Measurements from ENCODE around the gene YIPF6. TPM values are rescaled to one million over a fixed set of nuclear protein-coding genes. Genes with fewer than 3 reads are reported as not detected.

The YIPF6 gene
- total and polyA plus RNA-seq, 4 donors = 10.3 to 46.3 (median 31.2) TPM

- WGBS, 2 donors = 77 to 88% methylated on average over 2 of the region's 2 CpGs
- no peaks in the 10 kb centered on the region for H3K4me1 ChIP-seq (ENCODE audit: control insufficient read depth in 5 of 5, insufficient read depth in 5 of 5, low read length in 5 of 5)
- H3K36me3 ChIP-seq (ENCODE audit: control insufficient read depth in 4 of 4, insufficient read depth in 4 of 4, low read length in 4 of 4) = no peaks in the 10 kb centered on the region
- H3K27ac ChIP-seq (ENCODE audit: low read depth in 1 of 2, low read length in 1 of 2) = no peak overlapping the region
- no peak overlapping the region for H3K9ac ChIP-seq (ENCODE audit: insufficient read depth in 1 of 2, low read length in 2 of 2)
- no peak for TF ChIP-seq CTCF (IDR thresholded peaks at IDR 0.05; ENCODE audit: control extremely low read depth, extremely low read depth)
- no peak overlapping the region for H3K4me3 ChIP-seq
- no peak for DNase-seq
- no peak for ATAC-seq (ENCODE audit: insufficient read depth, low FRiP score)
- peaks cover 0 to 4% (median 0%) of the 10 kb centered on the region in 4 donors for H3K9me3 ChIP-seq (ENCODE audit: control insufficient read depth in 4 of 4, insufficient read depth in 3 of 4, low read length in 3 of 4)
- peaks cover 0 to 4% (median 0%) of the 10 kb centered on the region in 3 donors for H3K27me3 ChIP-seq (ENCODE audit: control insufficient read depth in 3 of 3, insufficient read depth in 3 of 3, low read length in 2 of 3)
Observed at GRCh38 chrX:68584221-68584620, 85.4 kb downstream of the YIPF6 start.

Small RNA genes within 50 kb of the gene (small RNA-seq; reads per million reads assigned to genes)
- gene RNU6-245P (ENCODE audit: low replicate concordance) = not detected

Other genes with a start within 250 kb of the YIPF6 start
- gene OPHN1, start 65.6 kb upstream of the YIPF6 start, total RNA-seq = 10 to 100 TPM; 11.3 to 22.0 TPM
- gene OPHN1, start 65.6 kb upstream of the YIPF6 start, polyA plus RNA-seq = 1 to 10 TPM; 1.1 to 2.3 TPM
- gene STARD8, start 148.6 kb downstream of the YIPF6 start, total RNA-seq = 10 to 100 TPM; 17.5 to 20.2 TPM
- gene STARD8, start 148.6 kb downstream of the YIPF6 start, polyA plus RNA-seq = 10 to 100 TPM in 1 of 2 donors, 1 to 10 TPM in 1; 5.7 to 19.4 TPM